HepG2 (cell line): ENCODE measurements around the gene CAPN15. TPM values are rescaled to one million over a fixed set of nuclear protein-coding genes. Genes with fewer than 3 reads are reported as not detected.

ENCODE experiments used
- EED ChIP-seq: sonication (generic); formaldehyde crosslinking; IDR thresholded peaks from 2 replicates; pipeline ENCODE4 v1.5.0; 2020; ENCODE audit warnings: mild to moderate bottlenecking, missing genetic modification reagents
- FOSL2 ChIP-seq: sonication (generic); formaldehyde crosslinking; IDR thresholded peaks from 2 replicates; pipeline ENCODE4 v1.4.0; 2020; ENCODE audit warnings: missing genetic modification reagents
- GABPB1 ChIP-seq: IDR thresholded peaks from 2 replicates; pipeline ENCODE4 v1.6.1; 2016; ENCODE audit warnings: mild to moderate bottlenecking, missing genetic modification reagents, moderate library complexity, missing compliant biosample characterization
- JARID2 ChIP-seq: sonication (generic); formaldehyde crosslinking; IDR thresholded peaks from 2 replicates; pipeline ENCODE4 v1.8.1; 2023; ENCODE audit warnings: missing genetic modification reagents, inconsistent platforms; ENCODE audit not compliant: insufficient replicate concordance
- JUNB ChIP-seq: sonication (generic); formaldehyde crosslinking; IDR thresholded peaks from 2 replicates; pipeline ENCODE4 v1.8.0; 2022; ENCODE audit warnings: missing genetic modification reagents, mild to moderate bottlenecking, borderline replicate concordance
- KLF6 ChIP-seq: IDR thresholded peaks from 2 replicates; pipeline ENCODE4 v1.8.0; 2016; ENCODE audit warnings: missing biosample characterization, missing genetic modification reagents
- MXI1 ChIP-seq: IDR thresholded peaks from 3 replicates; pipeline ENCODE4 v1.6.1; 2012; ENCODE audit warnings: low read depth, low read length, inconsistent platforms, borderline replicate concordance
- NPAS2 ChIP-seq: sonication (generic); formaldehyde crosslinking; IDR thresholded peaks from 2 replicates; pipeline ENCODE4 v1.8.0; 2022; ENCODE audit warnings: mild to moderate bottlenecking, missing genetic modification reagents, borderline replicate concordance
- NRL ChIP-seq: sonication (generic); formaldehyde crosslinking; IDR thresholded peaks from 2 replicates; pipeline ENCODE4 v1.5.0; 2020; ENCODE audit warnings: missing genetic modification reagents, mild to moderate bottlenecking, moderate library complexity, borderline replicate concordance
- PAF1 ChIP-seq: IDR thresholded peaks from 2 replicates; pipeline ENCODE4 v1.6.1; 2016; ENCODE audit warnings: missing genetic modification reagents, missing compliant biosample characterization
- PHF8 ChIP-seq: sonication (generic); formaldehyde crosslinking; IDR thresholded peaks from 2 replicates; pipeline ENCODE4 v1.5.0; 2020; ENCODE audit warnings: missing genetic modification reagents
- SMC3 ChIP-seq: IDR thresholded peaks from 2 replicates; pipeline ENCODE4 v1.6.1; 2011; ENCODE audit warnings: low read length, improper control_type of control experiment
- SP2 ChIP-seq: sonication (generic); formaldehyde crosslinking; IDR thresholded peaks from 2 replicates; pipeline ENCODE4 v1.5.1; 2020; ENCODE audit warnings: mild to moderate bottlenecking, missing genetic modification reagents
- SUZ12 ChIP-seq: fragments of 150-350 bp; IDR thresholded peaks from 2 replicates; pipeline ENCODE4 v1.6.1; 2014; ENCODE audit warnings: low read depth, low read length
- ZKSCAN8 ChIP-seq: IDR thresholded peaks from 2 replicates; pipeline ENCODE4 v1.6.1; 2016; ENCODE audit warnings: borderline replicate concordance, missing genetic modification reagents, missing compliant biosample characterization
- ZNF30 ChIP-seq: sonication (generic); formaldehyde crosslinking; IDR thresholded peaks from 2 replicates; pipeline ENCODE4 v1.5.0; 2020; ENCODE audit warnings: mild to moderate bottlenecking, missing genetic modification reagents
- ZNF431 ChIP-seq: sonication (generic); formaldehyde crosslinking; IDR thresholded peaks from 2 replicates; pipeline ENCODE4 v1.9.0; 2022; ENCODE audit warnings: missing genetic modification reagents, low read depth, mild to moderate bottlenecking, borderline replicate concordance
- ZNF44 ChIP-seq: sonication (generic); formaldehyde crosslinking; IDR thresholded peaks from 2 replicates; pipeline ENCODE4 v1.5.1; 2020; ENCODE audit warnings: mild to moderate bottlenecking, missing genetic modification reagents
- ZNF781 ChIP-seq: sonication (generic); formaldehyde crosslinking; IDR thresholded peaks from 2 replicates; pipeline ENCODE4 v1.5.1; 2020; ENCODE audit warnings: borderline replicate concordance, mild to moderate bottlenecking, missing genetic modification reagents; ENCODE audit errors: not compliant biosample characterization
- ZNF850 ChIP-seq: sonication (generic); formaldehyde crosslinking; conservative IDR thresholded peaks from 2 replicates; pipeline ENCODE4 v1.9.0; 2021; ENCODE audit warnings: mild to moderate bottlenecking, missing genetic modification reagents
- polyA plus RNA-seq, 8 experiments: library from polyadenylated mRNA; depleted of rRNA in 3 of 8; stranded (reverse) in 7 of 8; unstranded in 1 of 8; fragments of >200 nt; fragmentation: Illumina TruSeq in 4 of 8; extraction: Trizol in 4 of 8; gene quantifications; 2 replicates each; pipeline versions ENCODE4 v1.2.1 to v1.2.3, GENCODE V29; 2011 to 2016; ENCODE audit warnings: low read depth in 4 of 8, missing spikeins in 1 of 8, mixed read lengths in 1 of 8; ENCODE audit not compliant: insufficient read depth in 1 of 8
- total RNA-seq, 5 experiments: library from RNA; depleted of rRNA; stranded (reverse); fragments of >200 nt; fragmentation: Illumina TruSeq; extraction: Trizol; gene quantifications; 2 replicates each; pipeline ENCODE4 v1.2.3, GENCODE V29; 2016; ENCODE audit warnings: low read depth in 1 of 5
- TF ChIP-seq, protein P1 (sequence below): sonication (generic); formaldehyde crosslinking; IDR thresholded peaks from 2 replicates; pipeline ENCODE4; 2020; ENCODE audit warnings: missing genetic modification reagents, mild to moderate bottlenecking, borderline replicate concordance
- TF ChIP-seq, protein P2 (sequence below): sonication (generic); formaldehyde crosslinking; conservative IDR thresholded peaks from 2 replicates; pipeline ENCODE4 v1.4.0; 2020; ENCODE audit warnings: mild to moderate bottlenecking, missing genetic modification reagents, moderate library complexity
- TF ChIP-seq, protein P3 (sequence below): IDR thresholded peaks from 2 replicates; pipeline ENCODE4 v1.6.1; 2016; ENCODE audit warnings: low read depth, borderline replicate concordance

CAPN15 gene
- total and polyA plus RNA-seq, 2 of the 13 experiments (the other 11 are each of a cell fraction or from before 2014, with no cell fraction given), result 14.9 to 24.5 TPM

DNA sequence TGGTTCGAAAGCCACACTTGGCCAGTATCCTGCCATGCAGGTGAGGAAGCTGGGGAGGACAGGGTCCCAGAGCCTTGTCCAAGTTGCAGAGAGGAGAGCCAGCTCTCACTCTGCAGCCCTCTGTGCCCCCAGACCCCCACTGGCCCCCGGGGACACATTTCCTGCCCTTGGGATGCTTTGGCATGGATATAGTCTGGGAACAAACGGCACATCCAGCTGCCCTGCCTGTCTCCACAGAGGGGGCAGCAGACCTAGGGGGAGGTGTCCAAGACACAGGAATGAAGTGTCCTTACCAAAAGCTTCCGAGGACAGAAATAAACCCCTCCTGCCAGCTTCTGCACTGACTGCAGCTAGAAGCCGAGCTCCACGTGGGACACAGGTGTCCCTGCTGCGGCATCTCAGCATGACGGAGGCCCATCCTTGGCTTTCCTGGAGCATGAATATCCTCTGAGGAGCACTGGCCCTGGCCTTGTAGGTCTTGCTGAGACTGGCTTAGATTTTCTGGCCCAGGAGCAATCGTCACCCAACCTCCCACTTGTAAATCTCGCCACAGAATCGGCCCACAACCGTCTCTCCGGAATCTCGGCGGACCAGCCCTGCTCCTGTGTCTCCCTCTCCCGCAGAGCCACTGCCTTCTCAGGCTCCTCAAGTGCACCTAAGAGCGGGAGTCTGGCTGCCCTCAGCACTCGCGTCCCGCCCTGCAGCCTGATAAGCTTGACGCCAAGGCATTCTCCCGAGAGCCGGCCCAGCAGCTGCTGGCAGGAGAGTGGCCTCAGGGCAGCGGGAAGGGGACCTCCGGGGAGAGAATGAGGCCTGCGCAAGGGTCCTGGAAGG, 1.1 kb upstream of the CAPN15 start (continued):
- TF ChIP-seq MXI1 (0 out of 3 replicates have a peak, but pooled peaks have one; percentile 8), ZNF781 (CRISPR knock-in tag) (peak; percentile 49), FOSL2 (CRISPR knock-in tag) (0 out of 2 replicates have a peak, but pooled peaks have one; percentile 1), SMC3 (no peak), ZNF44 (CRISPR knock-in tag) (no peak), PAF1 (CRISPR knock-in tag) (no peak; the same call in 1 of the 2 replicates), NRL (CRISPR knock-in tag) (0 out of 2 replicates have a peak, but pooled peaks have one; percentile 18), SUZ12 (no peak), PHF8 (CRISPR knock-in tag) (no peak), ZNF850 (CRISPR knock-in tag) (0 out of 2 replicates have a peak, but pooled peaks have one; percentile 65), GABPB1 (CRISPR knock-in tag) (no peak), NPAS2 (CRISPR knock-in tag) (0 out of 2 replicates have a peak, but pooled peaks have one; percentile 22), ZNF431 (0 out of 2 replicates have a peak, but pooled peaks have one; percentile 9), KLF6 (CRISPR knock-in tag) (no peak), JUNB (CRISPR knock-in tag) (no peak), EED (CRISPR knock-in tag) (no peak), ZNF30 (CRISPR knock-in tag) (peak; percentile 37; the same call in 1 of the 2 replicates), ZKSCAN8 (no peak), JARID2 (no peak), SP2 (no peak)
- TF ChIP-seq, protein P1, sequence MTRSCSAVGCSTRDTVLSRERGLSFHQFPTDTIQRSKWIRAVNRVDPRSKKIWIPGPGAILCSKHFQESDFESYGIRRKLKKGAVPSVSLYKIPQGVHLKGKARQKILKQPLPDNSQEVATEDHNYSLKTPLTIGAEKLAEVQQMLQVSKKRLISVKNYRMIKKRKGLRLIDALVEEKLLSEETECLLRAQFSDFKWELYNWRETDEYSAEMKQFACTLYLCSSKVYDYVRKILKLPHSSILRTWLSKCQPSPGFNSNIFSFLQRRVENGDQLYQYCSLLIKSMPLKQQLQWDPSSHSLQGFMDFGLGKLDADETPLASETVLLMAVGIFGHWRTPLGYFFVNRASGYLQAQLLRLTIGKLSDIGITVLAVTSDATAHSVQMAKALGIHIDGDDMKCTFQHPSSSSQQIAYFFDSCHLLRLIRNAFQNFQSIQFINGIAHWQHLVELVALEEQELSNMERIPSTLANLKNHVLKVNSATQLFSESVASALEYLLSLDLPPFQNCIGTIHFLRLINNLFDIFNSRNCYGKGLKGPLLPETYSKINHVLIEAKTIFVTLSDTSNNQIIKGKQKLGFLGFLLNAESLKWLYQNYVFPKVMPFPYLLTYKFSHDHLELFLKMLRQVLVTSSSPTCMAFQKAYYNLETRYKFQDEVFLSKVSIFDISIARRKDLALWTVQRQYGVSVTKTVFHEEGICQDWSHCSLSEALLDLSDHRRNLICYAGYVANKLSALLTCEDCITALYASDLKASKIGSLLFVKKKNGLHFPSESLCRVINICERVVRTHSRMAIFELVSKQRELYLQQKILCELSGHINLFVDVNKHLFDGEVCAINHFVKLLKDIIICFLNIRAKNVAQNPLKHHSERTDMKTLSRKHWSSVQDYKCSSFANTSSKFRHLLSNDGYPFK (CRISPR knock-in tag), result peak; percentile 42; the same call in 1 of the 2 replicates
- TF ChIP-seq, protein P2, sequence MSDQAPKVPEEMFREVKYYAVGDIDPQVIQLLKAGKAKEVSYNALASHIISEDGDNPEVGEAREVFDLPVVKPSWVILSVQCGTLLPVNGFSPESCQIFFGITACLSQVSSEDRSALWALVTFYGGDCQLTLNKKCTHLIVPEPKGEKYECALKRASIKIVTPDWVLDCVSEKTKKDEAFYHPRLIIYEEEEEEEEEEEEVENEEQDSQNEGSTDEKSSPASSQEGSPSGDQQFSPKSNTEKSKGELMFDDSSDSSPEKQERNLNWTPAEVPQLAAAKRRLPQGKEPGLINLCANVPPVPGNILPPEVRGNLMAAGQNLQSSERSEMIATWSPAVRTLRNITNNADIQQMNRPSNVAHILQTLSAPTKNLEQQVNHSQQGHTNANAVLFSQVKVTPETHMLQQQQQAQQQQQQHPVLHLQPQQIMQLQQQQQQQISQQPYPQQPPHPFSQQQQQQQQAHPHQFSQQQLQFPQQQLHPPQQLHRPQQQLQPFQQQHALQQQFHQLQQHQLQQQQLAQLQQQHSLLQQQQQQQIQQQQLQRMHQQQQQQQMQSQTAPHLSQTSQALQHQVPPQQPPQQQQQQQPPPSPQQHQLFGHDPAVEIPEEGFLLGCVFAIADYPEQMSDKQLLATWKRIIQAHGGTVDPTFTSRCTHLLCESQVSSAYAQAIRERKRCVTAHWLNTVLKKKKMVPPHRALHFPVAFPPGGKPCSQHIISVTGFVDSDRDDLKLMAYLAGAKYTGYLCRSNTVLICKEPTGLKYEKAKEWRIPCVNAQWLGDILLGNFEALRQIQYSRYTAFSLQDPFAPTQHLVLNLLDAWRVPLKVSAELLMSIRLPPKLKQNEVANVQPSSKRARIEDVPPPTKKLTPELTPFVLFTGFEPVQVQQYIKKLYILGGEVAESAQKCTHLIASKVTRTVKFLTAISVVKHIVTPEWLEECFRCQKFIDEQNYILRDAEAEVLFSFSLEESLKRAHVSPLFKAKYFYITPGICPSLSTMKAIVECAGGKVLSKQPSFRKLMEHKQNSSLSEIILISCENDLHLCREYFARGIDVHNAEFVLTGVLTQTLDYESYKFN (CRISPR knock-in tag), result no peak
- TF ChIP-seq, protein P3, sequence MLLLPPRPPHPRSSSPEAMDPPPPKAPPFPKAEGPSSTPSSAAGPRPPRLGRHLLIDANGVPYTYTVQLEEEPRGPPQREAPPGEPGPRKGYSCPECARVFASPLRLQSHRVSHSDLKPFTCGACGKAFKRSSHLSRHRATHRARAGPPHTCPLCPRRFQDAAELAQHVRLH (CRISPR knock-in tag), result no peak
